BJ (cell line): Measurements from ENCODE around the gene SYT13. TPM values are rescaled to one million over a fixed set of nuclear protein-coding genes. Genes with fewer than 3 reads are reported as not detected.
"Not testable (repeated sequence)": the region's sequence is repeated elsewhere in the genome, so short reads cannot be mapped to it uniquely, and the experiment has no call there.

Experiments
- CTCF ChIA-PET: fragments of 350-600 bp; formaldehyde crosslinking; extraction: SDS; loops from one replicate; lab custom pipeline; 2021; ENCODE audit warnings: antibody characterized with exemption, inconsistent platforms; lab: Yijun Ruan, JAX
- POLR2A ChIA-PET: fragments of 300-600 bp; sonication (Branson Sonifier 250); formaldehyde crosslinking; extraction: SDS; loops from one replicate; lab custom pipeline; 2021; ENCODE audit warnings: antibody characterized with exemption; lab: Charles Lee
- DNase-seq: peaks from one replicate; pipeline ENCODE4 v3.0.0-alpha.2; 2011; ENCODE audit warnings: low read depth
- H3K27me3 ChIP-seq: 2 replicates; pipeline ENCODE4 v1.6.0; 2011; ENCODE audit warnings: low read length; ENCODE audit not compliant: control insufficient read depth, insufficient read depth
- H3K36me3 ChIP-seq: 2 replicates; pipeline ENCODE4 v1.5.1; 2011; ENCODE audit warnings: low read length; ENCODE audit not compliant: control insufficient read depth, insufficient read depth
- H3K4me3 ChIP-seq: 2 replicates; pipeline ENCODE4 v1.5.1; 2011; ENCODE audit warnings: low read depth, mild to moderate bottlenecking, control low read depth, low read length
- CTCF ChIP-seq: IDR thresholded peaks from 2 replicates; pipeline ENCODE4 v1.5.1; 2011; ENCODE audit warnings: low read depth, mild to moderate bottlenecking, control low read depth, inconsistent platforms, low read length, moderate library complexity; ENCODE audit not compliant: insufficient read depth
- polyA plus RNA-seq: library from polyadenylated mRNA; depleted of rRNA; stranded (reverse); fragments of >200 nt; gene quantifications from 2 replicates; pipeline ENCODE4 v1.2.3, GENCODE V29; 2011

SYT13 gene
- polyA plus RNA-seq, 1 experiment, result not detected

GRCh38 chr11:45296075-45296474 is 9.9 kb upstream of the SYT13 start:
- no peak overlapping the region for H3K4me3 ChIP-seq
- no peak for TF ChIP-seq CTCF
- no peaks in the 10 kb centered on the region; the same call in 1 of the 2 replicates for H3K27me3 ChIP-seq
- ChIA-PET CTCF (interaction anchor here (1.1 to 3.0 kb wide), 3 partner anchors 9 to 186 kb away, joined by 3 to 50 read pairs (median 3); partner anchors contain the start of gene SYT13), POLR2A (no interaction called here)
- no peaks in the 10 kb centered on the region for H3K36me3 ChIP-seq
- no peak for DNase-seq

- Histone ChIP-seq H3K36me3 (no peaks in the 10 kb centered on the region), H3K27me3 (peaks cover 2% of the 10 kb centered on the region), H3K4me3 (no peak overlapping the region)
- no peak for TF ChIP-seq CTCF
- no peak for DNase-seq
- ChIA-PET CTCF (interaction anchor here (0.8 to 3.0 kb wide), 8 partner anchors 18 to 505 kb away, joined by 3 to 50 read pairs (median 4); no protein-coding TSS in a partner anchor), POLR2A (no interaction called here)
Observed at GRCh38 chr11:45294499-45294898, 8.4 kb upstream of the SYT13 start.

GRCh38 chr11:45293566-45294192 is 7.5 kb upstream of the SYT13 start:
- CTCF ChIA-PET, result interaction anchor here (1.0 to 3.0 kb wide), 6 partner anchors 19 to 506 kb away, joined by 3 to 50 read pairs (median 4); no protein-coding TSS in a partner anchor
- POLR2A ChIA-PET, H3K36me3 ChIP-seq, H3K4me3 ChIP-seq, H3K27me3 ChIP-seq: not testable (repeated sequence)
- peak; percentile 10 for DNase-seq
- peak; percentile 67 for TF ChIP-seq CTCF

GRCh38 chr11:45290586-45290985 is 4.4 kb upstream of the SYT13 start:
- Histone ChIP-seq H3K36me3 (no peaks in the 10 kb centered on the region), H3K4me3 (no peak overlapping the region), H3K27me3 (peaks cover 8% of the 10 kb centered on the region)
- TF ChIP-seq CTCF, result no peak
- ChIA-PET POLR2A (no interaction called here), CTCF (interaction anchor here (8.2 kb wide), 1 partner anchor 183 kb away, joined by 134 read pairs; no protein-coding TSS in a partner anchor)
- no peak for DNase-seq

- no peak overlapping the region for H3K4me3 ChIP-seq
- no peak for TF ChIP-seq CTCF
- H3K36me3 ChIP-seq, result no peaks in the 10 kb centered on the region
- ChIA-PET CTCF (interaction anchor here (1.0 to 8.2 kb wide), 3 partner anchors 56 to 363 kb away, joined by 4 to 134 read pairs (median 4); no protein-coding TSS in a partner anchor), POLR2A (no interaction called here)
- no peak for DNase-seq
- peaks cover 16% of the 10 kb centered on the region for H3K27me3 ChIP-seq
Observed at GRCh38 chr11:45289369-45289768, 3.2 kb upstream of the SYT13 start.
